Measurements from ENCODE around the gene C3orf20. TPM values are rescaled to one million over a fixed set of nuclear protein-coding genes. Genes with fewer than 3 reads are reported as not detected.

The C3orf20 gene
- total and polyA plus RNA-seq, 2 of the 13 experiments (the other 11 are each of a cell fraction or from before 2014, with no cell fraction given): 0.03 to 0.04 TPM

DNA sequence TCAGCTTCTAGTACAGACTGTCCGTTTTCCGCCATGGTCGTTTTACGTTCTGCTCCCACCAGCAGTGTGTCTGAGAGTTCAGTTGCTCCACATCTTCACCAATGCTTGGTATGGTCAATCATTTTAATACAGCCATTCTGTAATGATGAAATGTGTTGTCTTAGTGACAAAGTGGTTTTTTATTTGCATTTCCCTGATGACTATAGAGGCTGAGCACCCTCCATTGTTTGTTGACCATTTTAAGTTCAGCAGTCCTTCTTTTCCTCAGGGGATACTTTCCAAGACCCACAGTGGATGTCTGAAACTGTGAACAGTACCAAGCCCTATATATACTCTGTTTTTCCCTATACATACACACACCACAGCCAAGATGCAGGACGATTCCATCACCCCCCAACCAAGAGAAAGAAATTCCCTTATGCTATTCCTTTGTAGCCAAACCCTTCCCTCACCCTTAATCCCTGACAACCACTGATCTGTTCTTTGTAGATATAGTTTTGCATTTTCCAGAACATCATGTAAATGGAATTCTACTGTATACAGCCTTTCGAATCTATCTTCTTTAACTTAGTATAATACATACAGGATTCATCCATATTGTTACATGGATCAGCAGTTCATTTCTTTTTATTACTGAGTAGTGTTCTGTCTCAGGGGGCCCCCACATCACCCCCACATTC lies 55.9 kb downstream of the C3orf20 start:
- Histone ChIP-seq H3K9ac (ENCODE audit: insufficient read depth, low read depth, low read length) (no peak overlapping the region), H4K20me1 (ENCODE audit: insufficient read depth, low read length) (no peaks in the 10 kb centered on the region), H3K4me2 (ENCODE audit: low read depth, low read length) (no peak overlapping the region), H3K79me2 (ENCODE audit: insufficient read depth, low read length) (no peaks in the 10 kb centered on the region), H3K4me3 (replicated peaks in 1 of 3; ENCODE audit: insufficient read depth in 1 of 3, low read depth in 2 of 3, low read length in 3 of 3) (no peak overlapping the region), H3K9me3 (ENCODE audit: low read length) (no peaks in the 10 kb centered on the region), H3K27me3 (ENCODE audit: control insufficient read depth in 1 of 2, insufficient read depth in 2 of 2, low read length in 2 of 2) (no peaks in the 10 kb centered on the region; a peak in 1 of 5 replicates), H3K4me1 (ENCODE audit: insufficient read depth, low read length) (0 out of 2 replicates have a peak, but pooled peaks cover 3% of the 10 kb centered on the region), H3K36me3 (replicated peaks in 1 of 2; ENCODE audit: control insufficient read depth in 1 of 2, insufficient read depth in 2 of 2, low read length in 2 of 2) (no peaks in the 10 kb centered on the region), H2AFZ (ENCODE audit: low read length) (no peak overlapping the region), H3K27ac (ENCODE audit: extremely low read length, insufficient read depth, low read length) (no peak overlapping the region)
- no peak for TF ChIP-seq CAMTA2 (CRISPR knock-in tag; IDR thresholded peaks at IDR 0.05; ENCODE audit: borderline replicate concordance)
- no peak for TF ChIP-seq MIER3 (CRISPR knock-in tag; IDR thresholded peaks at IDR 0.05; ENCODE audit: borderline replicate concordance)
- TF ChIP-seq, protein P1, sequence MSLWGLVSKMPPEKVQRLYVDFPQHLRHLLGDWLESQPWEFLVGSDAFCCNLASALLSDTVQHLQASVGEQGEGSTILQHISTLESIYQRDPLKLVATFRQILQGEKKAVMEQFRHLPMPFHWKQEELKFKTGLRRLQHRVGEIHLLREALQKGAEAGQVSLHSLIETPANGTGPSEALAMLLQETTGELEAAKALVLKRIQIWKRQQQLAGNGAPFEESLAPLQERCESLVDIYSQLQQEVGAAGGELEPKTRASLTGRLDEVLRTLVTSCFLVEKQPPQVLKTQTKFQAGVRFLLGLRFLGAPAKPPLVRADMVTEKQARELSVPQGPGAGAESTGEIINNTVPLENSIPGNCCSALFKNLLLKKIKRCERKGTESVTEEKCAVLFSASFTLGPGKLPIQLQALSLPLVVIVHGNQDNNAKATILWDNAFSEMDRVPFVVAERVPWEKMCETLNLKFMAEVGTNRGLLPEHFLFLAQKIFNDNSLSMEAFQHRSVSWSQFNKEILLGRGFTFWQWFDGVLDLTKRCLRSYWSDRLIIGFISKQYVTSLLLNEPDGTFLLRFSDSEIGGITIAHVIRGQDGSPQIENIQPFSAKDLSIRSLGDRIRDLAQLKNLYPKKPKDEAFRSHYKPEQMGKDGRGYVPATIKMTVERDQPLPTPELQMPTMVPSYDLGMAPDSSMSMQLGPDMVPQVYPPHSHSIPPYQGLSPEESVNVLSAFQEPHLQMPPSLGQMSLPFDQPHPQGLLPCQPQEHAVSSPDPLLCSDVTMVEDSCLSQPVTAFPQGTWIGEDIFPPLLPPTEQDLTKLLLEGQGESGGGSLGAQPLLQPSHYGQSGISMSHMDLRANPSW (CRISPR knock-in tag; IDR thresholded peaks at IDR 0.05; ENCODE audit: borderline replicate concordance): no peak
- TF ChIP-seq CCDC6 (CRISPR knock-in tag; IDR thresholded peaks at IDR 0.05): no peak
- TF ChIP-seq ZNF879 (CRISPR knock-in tag; IDR thresholded peaks at IDR 0.05): no peak
- TF ChIP-seq ZNF713 (CRISPR knock-in tag; IDR thresholded peaks at IDR 0.05): no peak
- TF ChIP-seq SCMH1 (CRISPR knock-in tag; IDR thresholded peaks at IDR 0.05; ENCODE audit: borderline replicate concordance): no peak
- ATAC-seq: no peak
- intact Hi-C loops (cut with micrococcal nuclease; ENCODE audit: unreplicated experiment): no loop called here
- no peak for DNase-seq (ENCODE audit: low spot score)
- CTCF ChIA-PET (ENCODE audit: low intra/inter-chr PET ratio, low total read pairs): no interaction called here
- WGBS (ENCODE audit: low lambda C conversion rate): 48% methylated on average over 6 of the region's 6 CpGs
- POLR2A ChIA-PET: no interaction called here
- in situ Hi-C loops (cut with HindIII; ENCODE audit: extremely low pct_ligation_motif_present, low pct_unique_long_range_greater_than_20kb): no loop called here
- no peak for FAIRE-seq
- no TSS peak for BruUV-seq (replicated peaks)

Data from HepG2 (cell line).